HCT116 (cell line): Measurements from ENCODE around the gene NOP14. TPM values are rescaled to one million over a fixed set of nuclear protein-coding genes. Genes with fewer than 3 reads are reported as not detected.

Experiments
- ATAC-seq: fragments of 200-7000 bp; cut with Tn5 transposase; 2 replicates; pipeline ENCODE4 v1.9.1; 2020; ENCODE audit warnings: mild to moderate bottlenecking, moderate library complexity
- BruUV-seq: library from RNA; stranded (reverse); fragments of 400-500 nt; replicated peaks from 2 replicates; lab custom pipeline; 2021; lab: Mats Ljungman, UMichigan
- CTCF ChIA-PET: fragments of 300-600 bp; sonication (Branson Sonifier 250); formaldehyde crosslinking; loops from one replicate; lab custom pipeline; 2021; ENCODE audit warnings: antibody characterized with exemption; lab: Charles Lee
- POLR2A ChIA-PET: fragments of 300-600, 350-600 bp; sonication (Branson Sonifier 250); formaldehyde crosslinking; loops from one replicate; lab custom pipeline; 2021; ENCODE audit warnings: antibody characterized with exemption; lab: Charles Lee
- RAD21 ChIA-PET, 2 experiments: fragments of 300-600 bp; sonication (Branson Sonifier 250); formaldehyde crosslinking; loops; one replicate each; lab custom pipeline; 2023; ENCODE audit warnings: low total read pairs in 2 of 2; ENCODE audit not compliant: uncharacterized antibody in 2 of 2, unreplicated experiment in 2 of 2, low non-redundant PET in 1 of 2; lab: Charles Lee
- DNase-seq: peaks from one replicate; pipeline ENCODE4 v3.0.0-alpha.2; 2010; ENCODE audit warnings: low read depth, low spot score
- H2AFZ ChIP-seq: fragments of 200-600 bp; shearing (Covaris generic), sonication (generic); 2 replicates; pipeline ENCODE4 v1.6.1; 2017; ENCODE audit warnings: low read depth, mixed run types, mixed read lengths, antibody characterized with exemption, low read length; ENCODE audit not compliant: poor library complexity, severe bottlenecking
- H3K27ac ChIP-seq: 2 replicates; pipeline ENCODE4 v1.5.1; 2012; ENCODE audit warnings: low read depth, low read length
- H3K27me3 ChIP-seq: fragments of 200-600 bp; sonication (generic); 2 replicates; pipeline ENCODE4 v1.6.1; 2016; ENCODE audit warnings: mixed run types, low read length, mixed read lengths; ENCODE audit not compliant: insufficient read depth
- H3K36me3 ChIP-seq, 2 experiments: fragments of 200-500 bp in 1 of 2; fragments of 200-600 bp in 1 of 2; sonication (Bioruptor generic) in 1 of 2; sonication (generic) in 1 of 2; 2 replicates each; pipeline versions ENCODE4 v1.5.1 to v1.6.1; 2014 to 2016; ENCODE audit warnings: low read length in 2 of 2, inconsistent platforms in 1 of 2, mixed read lengths in 1 of 2, mixed run types in 1 of 2; ENCODE audit not compliant: insufficient read depth in 2 of 2, control insufficient read depth in 1 of 2
- H3K4me1 ChIP-seq, 2 experiments: fragments of 200-600 bp in 1 of 2; sonication (generic) in 1 of 2; 2 replicates each; pipeline versions ENCODE4 v1.5.1 to v1.6.1; 2012 to 2017; ENCODE audit warnings: low read length in 2 of 2, inconsistent platforms in 1 of 2, mild to moderate bottlenecking in 1 of 2, mixed read lengths in 1 of 2, mixed run types in 1 of 2, moderate library complexity in 1 of 2; ENCODE audit not compliant: insufficient read depth in 2 of 2, control insufficient read depth in 1 of 2
- H3K4me2 ChIP-seq: fragments of 200-600 bp; sonication (generic); 2 replicates; pipeline ENCODE4 v1.6.1; 2017; ENCODE audit warnings: mixed run types, low read length, mixed read lengths
- H3K4me3 ChIP-seq, 2 experiments: fragments of 200-600 bp in 1 of 2; sonication (generic) in 1 of 2; replicated peaks in 1 of 2; 2 replicates each; pipeline ENCODE4 v1.5.1; 2011 to 2016; ENCODE audit warnings: low read length in 2 of 2, control low read depth in 1 of 2, low read depth in 1 of 2, mild to moderate bottlenecking in 1 of 2, mixed read lengths in 1 of 2, mixed run types in 1 of 2
- H3K79me2 ChIP-seq: fragments of 200-600 bp; sonication (generic); 2 replicates; pipeline ENCODE4 v1.6.1; 2017; ENCODE audit warnings: mild to moderate bottlenecking, mixed run types, low read length, moderate library complexity, mixed read lengths; ENCODE audit not compliant: insufficient read depth
- H3K9ac ChIP-seq: fragments of 200-600 bp; sonication (generic); 2 replicates; pipeline ENCODE4 v1.6.1; 2016; ENCODE audit warnings: low read length, mixed read lengths
- H3K9me2 ChIP-seq: fragments of 200-600 bp; sonication (generic), shearing (Covaris generic); 2 replicates; pipeline ENCODE4 v1.6.1; 2017; ENCODE audit warnings: mixed run types, mild to moderate bottlenecking, moderate library complexity; ENCODE audit not compliant: insufficient read depth
- H3K9me3 ChIP-seq, 2 experiments: fragments of 200-500 bp in 1 of 2; fragments of 200-600 bp in 1 of 2; sonication (Bioruptor generic) in 1 of 2; sonication (generic) in 1 of 2; 2 replicates each; pipeline ENCODE4 v1.6.1; 2014 to 2017; ENCODE audit warnings: low read length in 2 of 2, mixed read lengths in 2 of 2, inconsistent platforms in 1 of 2, low read depth in 1 of 2, mild to moderate bottlenecking in 1 of 2, mixed run types in 1 of 2, moderate library complexity in 1 of 2; ENCODE audit not compliant: control insufficient read depth in 1 of 2, insufficient read depth in 1 of 2
- H4K20me1 ChIP-seq: fragments of 200-600 bp; sonication (generic), shearing (Covaris generic); 2 replicates; pipeline ENCODE4 v1.6.1; 2017; ENCODE audit warnings: mixed run types, mild to moderate bottlenecking, moderate library complexity; ENCODE audit not compliant: insufficient read depth
- ATF3 ChIP-seq: IDR thresholded peaks from 2 replicates; pipeline ENCODE4 v1.6.1; 2012
- CBX3 ChIP-seq: IDR thresholded peaks from 2 replicates; pipeline ENCODE4 v1.6.1; 2012; ENCODE audit warnings: low read depth
- CEBPB ChIP-seq: IDR thresholded peaks from 2 replicates; pipeline ENCODE4 v1.6.1; 2012; ENCODE audit warnings: low read depth
- CTCF ChIP-seq, 3 experiments: fragments of 200-600 bp in 1 of 3; sonication (generic) in 1 of 3; IDR thresholded peaks in 2 of 3; conservative IDR thresholded peaks in 1 of 3; 2 replicates each; pipeline ENCODE4 v1.5.1; 2012 to 2017; ENCODE audit warnings: low read depth in 2 of 3, low read length in 2 of 3, antibody characterized with exemption in 1 of 3, borderline replicate concordance in 1 of 3, control low read depth in 1 of 3, mild to moderate bottlenecking in 1 of 3, mixed read lengths in 1 of 3, mixed run types in 1 of 3, moderate library complexity in 1 of 3; ENCODE audit not compliant: insufficient read depth in 1 of 3
- ELF1 ChIP-seq: IDR thresholded peaks from 2 replicates; pipeline ENCODE4 v1.6.1; 2012; ENCODE audit warnings: low read depth, borderline replicate concordance
- EZH2 ChIP-seq: fragments of 200-600 bp; sonication (generic); IDR thresholded peaks from 2 replicates; pipeline ENCODE4 v1.6.1; 2017; ENCODE audit warnings: antibody characterized with exemption, mixed run types
- EZH2phosphoT487 ChIP-seq: fragments of 200-600 bp; IDR thresholded peaks from 2 replicates; pipeline ENCODE4 v1.6.1; 2018; ENCODE audit warnings: antibody characterized with exemption, borderline replicate concordance
- FOSL1 ChIP-seq: IDR thresholded peaks from 2 replicates; pipeline ENCODE4 v1.6.1; 2012; ENCODE audit warnings: low read depth
- JUND ChIP-seq: IDR thresholded peaks from 2 replicates; pipeline ENCODE4 v1.6.1; 2012
- MAX ChIP-seq: IDR thresholded peaks from 2 replicates; pipeline ENCODE4 v1.6.1; 2012
- RAD21 ChIP-seq: IDR thresholded peaks from 2 replicates; pipeline ENCODE4 v1.6.1; 2012; ENCODE audit warnings: low read depth, mild to moderate bottlenecking
- SIN3A ChIP-seq: IDR thresholded peaks from 2 replicates; pipeline ENCODE4 v1.6.1; 2012; ENCODE audit warnings: low read depth
- SRF ChIP-seq: IDR thresholded peaks from 2 replicates; pipeline ENCODE4 v1.6.1; 2012; ENCODE audit warnings: low read depth
- TCF7L2 ChIP-seq: IDR thresholded peaks from 2 replicates; pipeline ENCODE4 v1.7.0; 2011; ENCODE audit warnings: borderline replicate concordance, inconsistent platforms; ENCODE audit not compliant: insufficient read depth, insufficient read length; ENCODE audit errors: extremely low read depth
- YY1 ChIP-seq: IDR thresholded peaks from 2 replicates; pipeline ENCODE4 v1.6.1; 2011; ENCODE audit warnings: low read length, low read depth, moderate library complexity, mild to moderate bottlenecking; ENCODE audit not compliant: insufficient replicate concordance; ENCODE audit errors: extremely low read depth
- ZBTB33 ChIP-seq: IDR thresholded peaks from 2 replicates; pipeline ENCODE4 v1.6.1; 2011; ENCODE audit warnings: mild to moderate bottlenecking, low read length, moderate library complexity; ENCODE audit not compliant: insufficient replicate concordance; ENCODE audit errors: extremely low read depth
- ZFX ChIP-seq: fragments of 450-650 bp; IDR thresholded peaks from 2 replicates; pipeline ENCODE4 v1.6.1; 2017
- intact Hi-C: fragments of 100-400 bp; cut with micrococcal nuclease; formaldehyde crosslinking; loops from 2 replicates; pipeline ENCODE4 v1.10.0; 2022
- total RNA-seq: library from RNA; stranded (reverse); gene quantifications from one replicate; pipeline ENCODE4 v1.2.1, GENCODE V29; 2021; ENCODE audit not compliant: unreplicated experiment
- TF ChIP-seq, protein P1 (sequence below): IDR thresholded peaks from 2 replicates; pipeline ENCODE4 v1.6.1; 2012; ENCODE audit warnings: low read depth

The NOP14 gene
- total RNA-seq, 1 experiment from 2014 or later, result 67.3 TPM

GRCh38 chr4:2942532-2943363 lies 20.5 kb downstream of the NOP14 start:
- Histone ChIP-seq H3K9me2 (no peaks in the 10 kb centered on the region), H3K4me2 (no peak overlapping the region), H4K20me1 (no peaks in the 10 kb centered on the region; the same call in 1 of the 2 replicates), H2AFZ (no peak overlapping the region), H3K9ac (no peak overlapping the region), H3K79me2 (peaks cover 38% of the 10 kb centered on the region), H3K36me3 (peaks cover 64 to 92% of the 10 kb centered on the region in 2 experiments), H3K4me1 (peaks cover 3 to 9% of the 10 kb centered on the region in 2 experiments), H3K27ac (no peak overlapping the region; the same call in 1 of the 2 replicates), H3K9me3 (no peaks in the 10 kb centered on the region), H3K27me3 (no peaks in the 10 kb centered on the region), H3K4me3 (no peak overlapping the region)
- TF ChIP-seq JUND (no peak), CTCF (IDR thresholded peaks at IDR 0.05 in 2 of 3, conservative IDR thresholded peaks at IDR 0.05 in 1 of 3; ENCODE audit: borderline replicate concordance in 1 of 3, insufficient read depth in 1 of 3, low read depth in 2 of 3, low read length in 2 of 3) (no peak), MAX (no peak), FOSL1 (no peak), ELF1 (no peak), CBX3 (no peak), YY1 (no peak), EZH2phosphoT487 (no peak), SIN3A (no peak), RAD21 (no peak), TCF7L2 (no peak), ZFX (no peak), SRF (no peak), ZBTB33 (no peak), ATF3 (no peak), EZH2 (no peak), CEBPB (no peak)
- TF ChIP-seq, protein P1, sequence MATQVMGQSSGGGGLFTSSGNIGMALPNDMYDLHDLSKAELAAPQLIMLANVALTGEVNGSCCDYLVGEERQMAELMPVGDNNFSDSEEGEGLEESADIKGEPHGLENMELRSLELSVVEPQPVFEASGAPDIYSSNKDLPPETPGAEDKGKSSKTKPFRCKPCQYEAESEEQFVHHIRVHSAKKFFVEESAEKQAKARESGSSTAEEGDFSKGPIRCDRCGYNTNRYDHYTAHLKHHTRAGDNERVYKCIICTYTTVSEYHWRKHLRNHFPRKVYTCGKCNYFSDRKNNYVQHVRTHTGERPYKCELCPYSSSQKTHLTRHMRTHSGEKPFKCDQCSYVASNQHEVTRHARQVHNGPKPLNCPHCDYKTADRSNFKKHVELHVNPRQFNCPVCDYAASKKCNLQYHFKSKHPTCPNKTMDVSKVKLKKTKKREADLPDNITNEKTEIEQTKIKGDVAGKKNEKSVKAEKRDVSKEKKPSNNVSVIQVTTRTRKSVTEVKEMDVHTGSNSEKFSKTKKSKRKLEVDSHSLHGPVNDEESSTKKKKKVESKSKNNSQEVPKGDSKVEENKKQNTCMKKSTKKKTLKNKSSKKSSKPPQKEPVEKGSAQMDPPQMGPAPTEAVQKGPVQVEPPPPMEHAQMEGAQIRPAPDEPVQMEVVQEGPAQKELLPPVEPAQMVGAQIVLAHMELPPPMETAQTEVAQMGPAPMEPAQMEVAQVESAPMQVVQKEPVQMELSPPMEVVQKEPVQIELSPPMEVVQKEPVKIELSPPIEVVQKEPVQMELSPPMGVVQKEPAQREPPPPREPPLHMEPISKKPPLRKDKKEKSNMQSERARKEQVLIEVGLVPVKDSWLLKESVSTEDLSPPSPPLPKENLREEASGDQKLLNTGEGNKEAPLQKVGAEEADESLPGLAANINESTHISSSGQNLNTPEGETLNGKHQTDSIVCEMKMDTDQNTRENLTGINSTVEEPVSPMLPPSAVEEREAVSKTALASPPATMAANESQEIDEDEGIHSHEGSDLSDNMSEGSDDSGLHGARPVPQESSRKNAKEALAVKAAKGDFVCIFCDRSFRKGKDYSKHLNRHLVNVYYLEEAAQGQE, result no peak
- DNase-seq (no peak), ATAC-seq (no peak; the same call in 1 of the 2 replicates)
- no TSS peak for BruUV-seq
- CTCF ChIA-PET, result interaction anchor here (2.8 kb wide), 1 partner anchor 11 kb away, joined by 7 read pairs; no protein-coding TSS in a partner anchor
- intact Hi-C loops, result no loop called here
- POLR2A ChIA-PET, result no interaction called here
- RAD21 ChIA-PET, result no interaction called here
